Adipocyte (in vitro differentiated cells): Measurements from ENCODE around the gene PCDH1.

ENCODE experiments used
- DNase-seq: peaks from one replicate; pipeline ENCODE4 v3.0.0-alpha.2; 2015; ENCODE audit warnings: low read depth
- H3K27me3 ChIP-seq: replicated peaks from 2 replicates; pipeline ENCODE4 v1.7.0; 2013; ENCODE audit warnings: mild to moderate bottlenecking, low read length, moderate library complexity; ENCODE audit not compliant: control insufficient read depth, insufficient read depth
- H3K36me3 ChIP-seq: 2 replicates; pipeline ENCODE4 v1.7.0; 2013; ENCODE audit warnings: low read length, mild to moderate bottlenecking, moderate library complexity; ENCODE audit not compliant: control insufficient read depth, insufficient read depth, severe bottlenecking
- H3K4me1 ChIP-seq: 2 replicates; pipeline ENCODE4 v1.7.0; 2013; ENCODE audit warnings: mild to moderate bottlenecking, low read length, moderate library complexity; ENCODE audit not compliant: control insufficient read depth, insufficient read depth
- H3K4me3 ChIP-seq: 2 replicates; pipeline ENCODE4 v1.7.0; 2013; ENCODE audit warnings: mild to moderate bottlenecking, low read length, moderate library complexity
- H3K9ac ChIP-seq: 2 replicates; pipeline ENCODE4 v1.7.0; 2013; ENCODE audit warnings: mild to moderate bottlenecking, low read length, moderate library complexity
- H3K9me3 ChIP-seq: 2 replicates; pipeline ENCODE4 v1.7.0; 2013; ENCODE audit warnings: mild to moderate bottlenecking, low read length, moderate library complexity; ENCODE audit not compliant: control insufficient read depth

PCDH1 gene

DNA sequence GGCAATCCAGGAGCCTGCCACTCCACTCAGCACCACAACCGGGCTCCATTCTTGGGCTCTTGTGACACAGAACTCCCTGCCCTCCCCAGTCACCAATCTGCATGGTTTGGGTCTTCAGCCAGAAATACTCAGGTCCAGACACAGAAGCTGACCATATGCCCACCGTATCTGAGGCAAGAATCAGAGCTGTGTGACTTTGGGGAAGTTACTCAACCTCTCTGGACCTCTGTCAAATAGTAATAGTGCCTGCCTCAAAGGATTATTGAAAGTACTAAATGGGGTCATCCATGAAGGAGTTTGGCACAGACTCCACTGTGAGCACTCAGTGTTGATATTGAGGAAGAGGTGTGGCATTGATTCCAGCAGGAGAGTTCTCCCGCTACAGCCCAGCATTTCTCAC is 67.5 kb downstream of the PCDH1 start:
- H3K9ac ChIP-seq = no peak overlapping the region
- H3K4me3 ChIP-seq = no peak overlapping the region
- no peaks in the 10 kb centered on the region for H3K4me1 ChIP-seq
- no peaks in the 10 kb centered on the region for H3K36me3 ChIP-seq
- DNase-seq = no peak
- no peaks in the 10 kb centered on the region for H3K9me3 ChIP-seq
- H3K27me3 ChIP-seq = peaks cover 77% of the 10 kb centered on the region

DNA sequence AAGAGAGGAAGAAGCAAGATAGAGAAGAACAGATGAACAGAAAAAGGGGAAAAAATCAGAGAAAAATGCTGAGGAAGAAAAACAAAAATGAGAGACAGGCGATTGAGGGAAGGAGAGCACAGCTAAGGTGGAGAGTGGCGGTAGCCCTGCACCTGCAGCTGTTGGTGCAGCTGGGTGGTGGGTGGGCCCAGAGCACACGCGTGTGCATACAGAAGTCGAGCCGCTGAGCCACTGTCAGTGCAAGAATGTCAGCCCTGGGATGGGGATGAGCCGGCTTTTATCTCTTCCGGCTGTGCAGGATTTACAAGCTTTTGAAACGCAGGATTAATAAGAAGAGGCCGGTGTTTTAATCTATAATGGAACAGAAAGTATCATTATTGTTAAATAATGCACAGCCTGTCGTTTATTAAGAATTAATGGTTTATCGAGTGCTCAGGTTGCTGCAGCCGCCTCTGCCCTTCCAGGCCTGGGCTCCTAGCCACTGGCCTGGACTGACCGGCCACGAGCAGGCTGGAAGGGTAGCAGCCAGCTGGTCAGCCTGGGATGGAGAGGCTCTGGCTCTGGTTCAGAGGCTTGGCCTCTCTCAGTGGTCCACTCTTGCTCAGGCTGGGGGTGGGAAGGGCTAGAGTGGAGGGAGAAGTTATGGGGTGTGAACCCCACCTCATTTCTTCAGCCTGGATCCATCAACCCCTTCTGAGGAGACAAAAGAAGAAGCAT is 68.7 kb downstream of the PCDH1 start:
- H3K36me3 ChIP-seq = no peaks in the 10 kb centered on the region
- H3K9me3 ChIP-seq = no peaks in the 10 kb centered on the region
- DNase-seq = no peak
- no peaks in the 10 kb centered on the region for H3K4me1 ChIP-seq
- no peak overlapping the region for H3K9ac ChIP-seq
- peaks cover 78% of the 10 kb centered on the region for H3K27me3 ChIP-seq
- H3K4me3 ChIP-seq = no peak overlapping the region

DNA sequence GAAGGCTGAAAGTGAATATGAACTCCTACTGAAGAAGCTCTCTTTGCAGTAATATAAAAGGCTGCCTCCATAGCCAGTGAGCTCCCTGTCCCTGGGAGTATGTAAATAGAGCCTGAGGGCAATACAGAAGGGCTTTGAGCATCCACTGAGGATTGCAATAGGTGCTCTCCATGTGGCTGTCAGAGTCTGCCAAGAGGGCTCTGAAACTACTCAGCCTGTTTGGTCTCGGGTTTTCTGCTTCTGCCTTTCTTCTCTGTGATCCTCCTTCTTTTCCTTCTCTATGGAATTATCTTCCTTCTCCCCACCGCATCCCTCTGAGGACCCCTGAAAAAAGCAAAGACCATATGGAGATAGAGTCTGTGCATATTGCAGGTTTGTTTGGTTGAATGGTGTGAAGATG is 69.4 kb downstream of the PCDH1 start:
- no peak overlapping the region for H3K4me3 ChIP-seq
- H3K36me3 ChIP-seq = no peaks in the 10 kb centered on the region
- H3K4me1 ChIP-seq = no peaks in the 10 kb centered on the region
- no peak for DNase-seq
- H3K9me3 ChIP-seq = no peaks in the 10 kb centered on the region
- no peak overlapping the region for H3K9ac ChIP-seq
- H3K27me3 ChIP-seq = peaks cover 81% of the 10 kb centered on the region

- Histone ChIP-seq H3K4me1 (no peaks in the 10 kb centered on the region), H3K27me3 (peaks cover 92% of the 10 kb centered on the region)
- DNase-seq = no peak
Measured at GRCh38 chr5:141807732-141808131, 70.5 kb downstream of the PCDH1 start.

DNA sequence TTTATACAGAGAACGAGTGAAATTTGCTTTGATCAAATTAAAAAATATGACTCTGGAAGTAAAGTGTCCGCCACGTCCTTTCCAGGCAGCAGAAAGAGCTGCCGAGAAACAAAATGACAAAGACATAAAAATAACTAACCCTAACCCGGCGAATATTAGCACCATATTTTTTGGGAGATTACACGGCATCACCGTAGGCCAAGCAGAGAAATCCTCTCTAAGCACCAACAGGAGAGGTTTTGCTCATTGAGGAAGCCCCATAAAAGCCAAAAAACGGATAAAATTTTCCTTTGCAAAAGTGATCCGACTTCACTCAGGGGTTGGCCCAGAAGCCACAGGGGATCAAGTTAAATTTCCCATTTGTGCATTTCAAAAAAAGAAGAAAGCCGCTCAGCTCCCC is 70.9 kb downstream of the PCDH1 start:
- Histone ChIP-seq H3K9me3 (no peaks in the 10 kb centered on the region), H3K4me1 (no peaks in the 10 kb centered on the region), H3K27me3 (peaks cover 89% of the 10 kb centered on the region), H3K36me3 (no peaks in the 10 kb centered on the region), H3K4me3 (no peak overlapping the region), H3K9ac (no peak overlapping the region)
- no peak for DNase-seq

More at GRCh38 chr5:141807732-141808131, 70.5 kb downstream of the PCDH1 start:
- Histone ChIP-seq H3K9me3 (no peaks in the 10 kb centered on the region), H3K4me3 (no peak overlapping the region), H3K36me3 (no peaks in the 10 kb centered on the region), H3K9ac (no peak overlapping the region)

GRCh38 chr5:141806626-141807025 is 71.6 kb downstream of the PCDH1 start:
- peaks cover 87% of the 10 kb centered on the region for H3K27me3 ChIP-seq
- no peaks in the 10 kb centered on the region for H3K36me3 ChIP-seq
- no peaks in the 10 kb centered on the region for H3K4me1 ChIP-seq

GRCh38 chr5:141805874-141806595 is 72.2 kb downstream of the PCDH1 start:
- Histone ChIP-seq H3K9ac (no peak overlapping the region), H3K27me3 (peaks cover 83% of the 10 kb centered on the region), H3K4me1 (no peaks in the 10 kb centered on the region), H3K36me3 (no peaks in the 10 kb centered on the region), H3K4me3 (no peak overlapping the region), H3K9me3 (no peaks in the 10 kb centered on the region)
- DNase-seq = no peak

More at GRCh38 chr5:141806626-141807025, 71.6 kb downstream of the PCDH1 start:
- H3K9ac ChIP-seq = no peak overlapping the region
- H3K9me3 ChIP-seq = no peaks in the 10 kb centered on the region
- H3K4me3 ChIP-seq = no peak overlapping the region
- DNase-seq = no peak

- Histone ChIP-seq H3K4me3 (no peak overlapping the region), H3K36me3 (no peaks in the 10 kb centered on the region), H3K9me3 (no peaks in the 10 kb centered on the region), H3K4me1 (no peaks in the 10 kb centered on the region), H3K9ac (no peak overlapping the region), H3K27me3 (peaks cover 69% of the 10 kb centered on the region)
- DNase-seq = no peak
Measured at GRCh38 chr5:141804475-141804874, 73.7 kb downstream of the PCDH1 start.
